ENCODE measurements around the gene IL6R. TPM values are rescaled to one million over a fixed set of nuclear protein-coding genes. Genes with fewer than 3 reads are reported as not detected.
A peak's percentile ranks its signal among the peaks of the same experiment; 100 is the strongest.

Gene IL6R
- polyA plus RNA-seq, 1 donor = 4.1 TPM

GRCh38 chr1:154386643-154387352, 18.3 kb upstream of the IL6R start:
- DNase-seq = no peak
- Histone ChIP-seq H3K27me3 (ENCODE audit: control insufficient read depth, insufficient read depth, low read length) (no peaks in the 10 kb centered on the region), H3K27ac (ENCODE audit: low read length) (no peak overlapping the region), H3K9me3 (ENCODE audit: control insufficient read depth, low read depth, low read length) (no peaks in the 10 kb centered on the region), H3K4me3 (ENCODE audit: low read length) (no peak overlapping the region), H3K4me1 (ENCODE audit: control insufficient read depth, insufficient read depth, low read length) (no peaks in the 10 kb centered on the region), H3K36me3 (ENCODE audit: control insufficient read depth, insufficient read depth, low read length) (no peaks in the 10 kb centered on the region)
- no CpG with 5 or more reads among the region's 11 CpGs for WGBS (ENCODE audit: insufficient coverage, low lambda C conversion rate)

- no peaks in the 10 kb centered on the region for H3K9me3 ChIP-seq (ENCODE audit: control insufficient read depth, low read depth, low read length)
- WGBS (ENCODE audit: insufficient coverage, low lambda C conversion rate) = no CpG with 5 or more reads among the region's 9 CpGs
- H3K36me3 ChIP-seq (ENCODE audit: control insufficient read depth, insufficient read depth, low read length) = no peaks in the 10 kb centered on the region
- H3K4me3 ChIP-seq (ENCODE audit: low read length) = no peak overlapping the region
- H3K27ac ChIP-seq (ENCODE audit: low read length) = no peak overlapping the region
- DNase-seq = no peak
- no peaks in the 10 kb centered on the region for H3K4me1 ChIP-seq (ENCODE audit: control insufficient read depth, insufficient read depth, low read length)
- H3K27me3 ChIP-seq (ENCODE audit: control insufficient read depth, insufficient read depth, low read length) = no peaks in the 10 kb centered on the region
Observed at GRCh38 chr1:154391086-154391770, 13.9 kb upstream of the IL6R start.

- Histone ChIP-seq H3K9me3 (ENCODE audit: control insufficient read depth, low read depth, low read length) (no peaks in the 10 kb centered on the region), H3K27ac (ENCODE audit: low read length) (no peak overlapping the region), H3K27me3 (ENCODE audit: control insufficient read depth, insufficient read depth, low read length) (peaks cover 1% of the 10 kb centered on the region), H3K4me3 (ENCODE audit: low read length) (no peak overlapping the region), H3K36me3 (ENCODE audit: control insufficient read depth, insufficient read depth, low read length) (no peaks in the 10 kb centered on the region), H3K4me1 (ENCODE audit: control insufficient read depth, insufficient read depth, low read length) (no peaks in the 10 kb centered on the region)
- no CpG with 5 or more reads among the region's 4 CpGs for WGBS (ENCODE audit: insufficient coverage, low lambda C conversion rate)
- no peak for DNase-seq
Observed at GRCh38 chr1:154398141-154398540, 7.0 kb upstream of the IL6R start.

DNA sequence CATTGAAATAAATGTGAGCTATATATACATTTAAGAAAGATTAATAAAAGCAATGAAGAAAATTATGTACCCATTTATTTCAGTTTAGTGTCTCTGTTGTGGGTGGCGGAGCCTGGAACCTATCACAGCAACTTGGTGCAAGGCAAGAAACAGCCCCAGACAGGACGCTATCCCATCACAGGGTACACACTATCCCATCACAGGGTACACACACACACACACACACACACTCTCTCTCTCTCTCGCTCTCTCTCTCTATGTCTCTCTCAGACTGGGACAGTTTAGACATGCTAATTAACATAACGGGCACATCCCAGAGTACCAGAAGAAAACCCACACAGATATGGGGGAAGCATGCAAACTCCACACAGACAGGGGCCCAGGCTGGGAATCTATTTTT, 6.5 kb upstream of the IL6R start:
- WGBS (ENCODE audit: insufficient coverage, low lambda C conversion rate) = no CpG with 5 or more reads among the region's 4 CpGs
- Histone ChIP-seq H3K4me1 (ENCODE audit: control insufficient read depth, insufficient read depth, low read length) (no peaks in the 10 kb centered on the region), H3K36me3 (ENCODE audit: control insufficient read depth, insufficient read depth, low read length) (no peaks in the 10 kb centered on the region), H3K27ac (ENCODE audit: low read length) (no peak overlapping the region), H3K9me3 (ENCODE audit: control insufficient read depth, low read depth, low read length) (no peaks in the 10 kb centered on the region), H3K27me3 (ENCODE audit: control insufficient read depth, insufficient read depth, low read length) (peaks cover 7% of the 10 kb centered on the region), H3K4me3 (ENCODE audit: low read length) (no peak overlapping the region)
- no peak for DNase-seq

DNA sequence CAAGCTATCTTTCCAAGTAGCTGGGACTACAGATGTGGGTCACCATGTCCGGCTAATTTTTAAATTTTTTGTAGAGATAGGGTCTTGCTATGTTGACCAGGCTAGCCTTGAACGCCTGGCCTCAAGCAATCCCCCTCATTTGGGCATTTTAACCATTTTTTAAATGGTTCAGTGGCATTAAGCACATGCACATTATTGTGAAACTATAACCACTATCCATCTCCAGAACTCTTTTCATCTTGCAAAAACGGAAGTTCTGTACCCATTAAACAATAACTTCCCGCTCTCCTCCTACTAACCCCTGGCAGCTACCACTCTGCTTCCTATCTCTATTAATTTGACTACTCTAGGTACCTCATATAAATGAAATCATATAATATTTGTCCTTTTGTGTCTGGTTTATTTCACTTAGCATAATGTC, 4.8 kb upstream of the IL6R start:
- Histone ChIP-seq H3K27ac (ENCODE audit: low read length) (no peak overlapping the region), H3K4me1 (ENCODE audit: control insufficient read depth, insufficient read depth, low read length) (peaks cover 5% of the 10 kb centered on the region), H3K27me3 (ENCODE audit: control insufficient read depth, insufficient read depth, low read length) (peaks cover 22% of the 10 kb centered on the region), H3K36me3 (ENCODE audit: control insufficient read depth, insufficient read depth, low read length) (no peaks in the 10 kb centered on the region), H3K4me3 (ENCODE audit: low read length) (no peak overlapping the region), H3K9me3 (ENCODE audit: control insufficient read depth, low read depth, low read length) (no peaks in the 10 kb centered on the region)
- DNase-seq = no peak
- no CpG with 5 or more reads among the region's 4 CpGs for WGBS (ENCODE audit: insufficient coverage, low lambda C conversion rate)

DNA sequence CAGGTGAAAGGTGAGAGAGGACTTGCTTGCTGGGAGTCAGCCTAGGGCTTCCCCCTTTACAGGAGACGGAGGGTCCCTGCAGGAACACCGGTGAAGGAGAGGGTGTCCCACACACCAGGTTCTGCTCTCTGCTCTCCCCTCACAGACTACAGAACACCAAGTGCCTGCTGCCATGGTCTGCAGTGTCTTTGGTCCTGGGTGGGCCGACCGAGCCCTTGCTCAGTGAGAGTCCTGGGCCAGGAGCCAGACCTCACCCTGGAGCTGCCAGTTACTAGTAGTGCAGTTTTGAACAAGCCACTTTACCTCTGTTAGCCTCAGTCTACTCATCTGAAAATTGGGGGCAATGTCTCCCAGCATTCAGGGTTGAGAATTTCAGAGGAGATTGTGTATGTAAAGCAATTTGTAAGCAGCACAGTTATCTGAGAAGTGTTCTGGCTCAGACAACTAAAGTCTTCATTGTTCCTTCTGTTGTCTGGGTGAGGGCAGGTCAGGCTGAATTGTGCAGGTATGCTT, 2.7 kb upstream of the IL6R start:
- Histone ChIP-seq H3K36me3 (ENCODE audit: control insufficient read depth, insufficient read depth, low read length) (no peaks in the 10 kb centered on the region), H3K27ac (ENCODE audit: low read length) (no peak overlapping the region), H3K4me1 (ENCODE audit: control insufficient read depth, insufficient read depth, low read length) (peaks cover 15% of the 10 kb centered on the region), H3K27me3 (ENCODE audit: control insufficient read depth, insufficient read depth, low read length) (peaks cover 42% of the 10 kb centered on the region), H3K9me3 (ENCODE audit: control insufficient read depth, low read depth, low read length) (no peaks in the 10 kb centered on the region), H3K4me3 (ENCODE audit: low read length) (no peak overlapping the region)
- DNase-seq = no peak
- WGBS (ENCODE audit: insufficient coverage, low lambda C conversion rate) = no CpG with 5 or more reads among the region's 4 CpGs

DNA sequence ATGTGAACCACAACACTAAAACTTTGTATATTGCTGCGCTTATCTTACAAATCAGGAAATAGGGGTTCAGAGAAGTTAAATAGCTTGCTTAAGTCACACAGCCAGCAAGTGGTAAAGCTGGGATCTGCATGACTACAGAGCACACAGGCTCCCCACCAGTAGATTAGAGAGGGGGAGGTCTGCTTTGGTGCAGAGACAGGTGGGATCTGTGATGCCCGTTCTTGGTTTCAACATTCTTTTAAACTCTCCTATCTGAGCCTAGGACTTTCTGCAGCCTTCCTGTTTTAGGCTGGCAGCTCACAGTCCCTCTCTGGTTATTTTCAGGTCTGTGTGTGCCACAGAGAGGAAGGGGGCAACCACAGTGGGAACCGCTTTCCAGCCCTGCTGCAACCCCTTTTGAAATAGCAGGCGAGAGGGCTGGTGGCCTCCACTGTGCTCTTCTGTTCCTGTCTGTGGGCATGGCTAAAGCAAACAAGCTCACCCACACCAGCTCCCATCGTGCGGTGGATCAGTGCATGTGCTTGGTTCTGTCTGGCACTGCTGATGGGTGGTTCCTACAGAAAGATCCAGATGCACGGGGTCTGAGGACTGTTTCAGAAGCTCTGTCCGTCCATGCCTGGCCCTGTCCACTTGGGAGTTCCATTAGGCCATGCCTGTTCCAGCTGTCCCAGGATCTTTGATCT, 1.7 kb upstream of the IL6R start:
- Histone ChIP-seq H3K4me1 (ENCODE audit: control insufficient read depth, insufficient read depth, low read length) (peaks cover 15% of the 10 kb centered on the region), H3K27me3 (ENCODE audit: control insufficient read depth, insufficient read depth, low read length) (peaks cover 50% of the 10 kb centered on the region), H3K9me3 (ENCODE audit: control insufficient read depth, low read depth, low read length) (no peaks in the 10 kb centered on the region), H3K27ac (ENCODE audit: low read length) (no peak overlapping the region), H3K36me3 (ENCODE audit: control insufficient read depth, insufficient read depth, low read length) (no peaks in the 10 kb centered on the region), H3K4me3 (ENCODE audit: low read length) (no peak overlapping the region)
- WGBS (ENCODE audit: insufficient coverage, low lambda C conversion rate) = 83% methylated on average over 1 of the region's 8 CpGs
- no peak for DNase-seq

- no peak for DNase-seq
- no peak overlapping the region for H3K27ac ChIP-seq (ENCODE audit: low read length)
- H3K9me3 ChIP-seq (ENCODE audit: control insufficient read depth, low read depth, low read length) = no peaks in the 10 kb centered on the region
- H3K27me3 ChIP-seq (ENCODE audit: control insufficient read depth, insufficient read depth, low read length) = peaks cover 50% of the 10 kb centered on the region
- no peak overlapping the region for H3K4me3 ChIP-seq (ENCODE audit: low read length)
- 100% methylated on average over 1 of the region's 3 CpGs for WGBS (ENCODE audit: insufficient coverage, low lambda C conversion rate)
- H3K36me3 ChIP-seq (ENCODE audit: control insufficient read depth, insufficient read depth, low read length) = no peaks in the 10 kb centered on the region
- H3K4me1 ChIP-seq (ENCODE audit: control insufficient read depth, insufficient read depth, low read length) = peaks cover 15% of the 10 kb centered on the region
Observed at GRCh38 chr1:154403983-154404382, 1.2 kb upstream of the IL6R start.

- H3K4me3 ChIP-seq (ENCODE audit: low read length) = peak overlapping the region; percentile 38
Observed at GRCh38 chr1:154404511-154404931, 622 bp upstream of the IL6R start.

GRCh38 chr1:154405747-154406571, 816 bp downstream of the IL6R start:
- peaks cover 15% of the 10 kb centered on the region for H3K4me1 ChIP-seq (ENCODE audit: control insufficient read depth, insufficient read depth, low read length)
- no CpG with 5 or more reads among the region's 40 CpGs for WGBS (ENCODE audit: insufficient coverage, low lambda C conversion rate)

More at GRCh38 chr1:154404511-154404931, 622 bp upstream of the IL6R start:
- peak in 1 of 2 donors; percentile 47 for DNase-seq
- no CpG with 5 or more reads among the region's 11 CpGs for WGBS (ENCODE audit: insufficient coverage, low lambda C conversion rate)
- H3K27ac ChIP-seq (ENCODE audit: low read length) = no peak overlapping the region
- H3K27me3 ChIP-seq (ENCODE audit: control insufficient read depth, insufficient read depth, low read length) = peaks cover 53% of the 10 kb centered on the region
- peaks cover 15% of the 10 kb centered on the region for H3K4me1 ChIP-seq (ENCODE audit: control insufficient read depth, insufficient read depth, low read length)
- H3K36me3 ChIP-seq (ENCODE audit: control insufficient read depth, insufficient read depth, low read length) = no peaks in the 10 kb centered on the region
- H3K9me3 ChIP-seq (ENCODE audit: control insufficient read depth, low read depth, low read length) = no peaks in the 10 kb centered on the region

More at GRCh38 chr1:154405747-154406571, 816 bp downstream of the IL6R start:
- no peaks in the 10 kb centered on the region for H3K36me3 ChIP-seq (ENCODE audit: control insufficient read depth, insufficient read depth, low read length)
- peaks cover 61% of the 10 kb centered on the region for H3K27me3 ChIP-seq (ENCODE audit: control insufficient read depth, insufficient read depth, low read length)
- no peak overlapping the region for H3K27ac ChIP-seq (ENCODE audit: low read length)
- H3K4me3 ChIP-seq (ENCODE audit: low read length) = peak overlapping the region; percentile 34
- DNase-seq = peak in 1 of 2 donors; percentile 58
- no peaks in the 10 kb centered on the region for H3K9me3 ChIP-seq (ENCODE audit: control insufficient read depth, low read depth, low read length)
